IPS-NIHi11 (cell line): ENCODE results near the gene GSTM4.
A peak's percentile ranks its signal among the peaks of the same experiment; 100 is the strongest.
"Not testable (repeated sequence)": the region's sequence is repeated elsewhere in the genome, so short reads cannot be mapped to it uniquely, and the experiment has no call there.

Experiments
- DNase-seq: peaks from one replicate; pipeline ENCODE4 v3.0.0; 2012; ENCODE audit warnings: mixed read lengths, low spot score

The GSTM4 gene

DNA sequence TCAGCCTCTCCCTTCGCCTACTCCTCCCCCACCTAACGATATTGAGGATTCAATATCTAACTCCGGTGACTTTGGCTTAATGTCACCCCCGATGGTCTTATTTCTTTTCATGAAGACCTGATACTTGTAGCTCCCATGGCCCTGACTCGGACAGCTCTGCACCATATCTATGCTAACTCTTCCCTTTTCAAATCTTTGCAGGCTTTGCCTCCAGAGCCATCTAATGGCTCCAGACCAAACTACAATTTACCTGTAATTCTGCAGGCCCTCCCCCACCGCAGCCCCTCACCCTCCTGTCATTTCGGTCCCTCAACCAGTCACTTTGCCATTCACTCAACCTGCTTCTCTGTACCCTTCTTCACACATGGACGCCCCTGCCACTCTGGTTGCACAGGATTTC lies 48.3 kb downstream of the GSTM4 start:
- peak; percentile 14 for DNase-seq

DNA sequence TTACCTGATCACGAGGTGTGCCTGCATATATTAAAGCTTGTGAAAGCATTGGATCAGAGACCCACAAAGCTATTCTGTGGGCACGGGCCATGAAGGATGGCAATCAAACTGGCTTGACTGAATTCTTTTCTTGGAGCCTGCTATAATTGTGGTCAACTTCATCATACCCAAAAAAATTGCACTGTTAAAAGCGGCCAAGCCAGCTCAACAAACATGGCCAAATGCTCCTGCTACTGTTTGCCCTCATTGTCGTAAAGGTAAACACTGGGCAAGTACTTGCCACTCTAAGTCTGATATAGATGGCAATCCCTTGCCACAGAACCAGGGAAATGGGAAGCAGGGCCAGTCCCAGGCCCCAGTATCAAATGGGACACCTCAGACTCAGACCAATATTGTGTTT lies 49.5 kb downstream of the GSTM4 start:
- DNase-seq: no peak

DNA sequence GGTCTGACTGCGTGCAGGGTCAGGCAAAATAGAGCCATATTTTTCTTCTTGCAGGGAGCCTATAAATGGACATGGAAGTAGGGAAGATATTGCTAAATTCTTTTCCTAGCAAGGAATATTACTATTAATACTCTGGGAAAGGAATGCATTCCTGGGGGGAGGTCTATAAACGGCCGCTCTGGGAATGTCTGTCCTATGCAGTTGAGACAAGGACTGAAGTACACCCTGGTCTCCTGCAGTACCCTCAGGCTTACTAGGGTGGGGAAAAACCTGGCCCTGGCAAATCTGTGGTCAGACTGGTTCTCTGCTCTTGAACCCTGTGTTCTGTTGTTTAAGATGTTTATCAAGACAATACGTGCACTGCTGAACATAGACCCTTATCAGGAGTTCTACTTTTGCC lies 53.0 kb downstream of the GSTM4 start:
- not testable (repeated sequence) for DNase-seq

DNA sequence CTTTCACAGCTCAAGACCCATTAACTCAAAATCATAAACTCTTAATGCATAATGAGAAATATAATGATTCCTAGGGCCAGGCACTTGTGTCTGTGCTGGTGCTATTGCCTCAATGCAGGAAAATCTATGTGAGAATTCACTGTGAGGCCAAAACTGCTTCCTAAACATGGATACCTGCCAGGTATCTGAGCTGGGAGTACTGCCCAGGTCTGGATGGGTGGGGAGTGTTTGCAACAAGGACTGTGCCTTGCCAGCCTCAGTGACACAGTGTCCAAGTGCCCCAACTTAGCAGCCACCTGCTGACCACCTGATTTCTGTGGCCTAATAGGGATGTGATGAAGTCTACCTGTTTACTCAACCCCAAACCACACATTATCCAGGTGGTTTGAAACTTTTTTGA lies 53.9 kb downstream of the GSTM4 start:
- not testable (repeated sequence) for DNase-seq
